Measurements from ENCODE around the gene CD34.

Gene CD34

GRCh38 chr1:207831517-207832327, 79.2 kb downstream of the CD34 start:
- no peak for ATAC-seq
- no peak for TF ChIP-seq ZFP3 (CRISPR knock-in tag; IDR thresholded peaks at IDR 0.05)
- TF ChIP-seq TCF4 (CRISPR knock-in tag; IDR thresholded peaks at IDR 0.05; ENCODE audit: borderline replicate concordance) = no peak
- no peak for TF ChIP-seq CSDC2 (CRISPR knock-in tag; IDR thresholded peaks at IDR 0.05)
- no peak for TF ChIP-seq TOX (CRISPR knock-in tag; IDR thresholded peaks at IDR 0.05; ENCODE audit: borderline replicate concordance)
- TF ChIP-seq ISL1 (CRISPR knock-in tag; IDR thresholded peaks at IDR 0.05) = no peak
- no peak for TF ChIP-seq CREB5 (CRISPR knock-in tag; IDR thresholded peaks at IDR 0.05; ENCODE audit: low read depth)
- TF ChIP-seq TSHZ2 (CRISPR knock-in tag; IDR thresholded peaks at IDR 0.05) = no peak

Data from SK-N-SH treated with all-trans-retinoic acid at 6 μM for 48 hours (cell line).